Activated CD8-positive, alpha-beta memory T cell treated with anti-CD3 and anti-CD28 coated beads for 4 hours (primary cell): ENCODE data around the gene MAP6.

ENCODE experiments used
- DNase-seq, 2 donors: peaks; one replicate each; pipeline ENCODE4 v3.0.0-alpha.2; 2020; ENCODE audit warnings: low read depth in 2 of 2

The MAP6 gene

DNA sequence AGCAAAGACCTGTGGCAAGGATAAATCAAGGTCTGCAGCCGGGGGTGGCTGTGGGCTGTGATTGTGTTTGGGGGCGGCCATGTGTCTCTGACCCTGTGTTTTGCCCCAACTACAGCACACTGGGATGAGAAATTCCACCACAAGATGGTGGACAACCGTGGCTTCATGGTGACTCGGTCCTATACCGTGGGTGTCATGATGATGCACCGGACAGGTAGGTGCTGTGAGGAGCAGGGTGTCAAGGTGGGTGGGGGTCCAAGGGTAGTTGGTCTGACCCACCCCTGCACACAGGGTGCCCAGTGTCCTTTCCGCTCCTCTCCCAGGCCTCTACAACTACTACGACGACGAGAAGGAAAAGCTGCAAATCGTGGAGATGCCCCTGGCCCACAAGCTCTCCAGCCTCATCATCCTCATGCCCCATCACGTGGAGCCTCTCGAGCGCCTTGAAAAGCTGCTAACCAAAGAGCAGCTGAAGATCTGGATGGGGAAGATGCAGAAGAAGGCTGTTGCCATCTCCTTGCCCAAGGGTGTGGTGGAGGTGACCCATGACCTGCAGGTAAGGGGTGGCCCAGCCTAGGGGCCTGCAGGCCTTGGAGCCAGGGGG, 100.1 kb downstream of the MAP6 start:
- DNase-seq, result no peak

DNA sequence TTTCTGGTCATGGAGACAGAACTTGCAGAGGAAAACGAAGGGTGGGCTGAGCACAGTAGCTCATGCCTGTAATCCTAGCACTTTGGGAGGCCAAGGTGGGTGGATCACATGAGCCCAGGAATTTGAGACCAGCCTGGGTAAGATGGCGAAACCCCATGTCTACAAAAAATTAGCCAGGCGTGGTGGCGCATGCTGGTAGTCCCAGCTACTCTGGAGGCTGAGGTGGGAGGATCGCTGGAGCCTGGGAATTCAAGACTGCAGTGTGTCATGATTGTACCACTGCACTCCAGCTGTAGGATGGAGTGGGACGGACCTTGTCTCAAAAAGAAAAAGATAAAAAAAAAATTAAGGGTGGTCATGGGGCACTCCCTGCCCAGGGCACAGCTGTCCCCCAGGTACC, 100.9 kb downstream of the MAP6 start:
- no peak for DNase-seq

DNA sequence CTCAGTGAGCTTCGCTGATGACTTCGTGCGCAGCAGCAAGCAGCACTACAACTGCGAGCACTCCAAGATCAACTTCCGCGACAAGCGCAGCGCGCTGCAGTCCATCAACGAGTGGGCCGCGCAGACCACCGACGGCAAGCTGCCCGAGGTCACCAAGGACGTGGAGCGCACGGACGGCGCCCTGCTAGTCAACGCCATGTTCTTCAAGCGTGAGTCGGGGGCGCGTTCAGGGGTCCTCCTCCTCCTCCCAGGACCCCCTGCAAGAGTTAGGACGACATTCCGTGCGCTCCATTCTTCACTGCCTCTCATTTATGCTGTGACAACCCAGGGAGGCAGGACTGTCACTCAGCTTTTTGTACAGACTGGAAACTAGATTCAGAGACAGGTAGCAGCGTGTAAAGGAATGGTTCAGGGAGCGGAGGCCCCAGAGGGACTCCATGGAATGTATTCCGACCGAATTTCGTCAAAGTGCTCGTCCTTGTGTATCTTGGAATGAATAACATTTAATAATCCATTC, 102.0 kb downstream of the MAP6 start:
- DNase-seq, result no peak

DNA sequence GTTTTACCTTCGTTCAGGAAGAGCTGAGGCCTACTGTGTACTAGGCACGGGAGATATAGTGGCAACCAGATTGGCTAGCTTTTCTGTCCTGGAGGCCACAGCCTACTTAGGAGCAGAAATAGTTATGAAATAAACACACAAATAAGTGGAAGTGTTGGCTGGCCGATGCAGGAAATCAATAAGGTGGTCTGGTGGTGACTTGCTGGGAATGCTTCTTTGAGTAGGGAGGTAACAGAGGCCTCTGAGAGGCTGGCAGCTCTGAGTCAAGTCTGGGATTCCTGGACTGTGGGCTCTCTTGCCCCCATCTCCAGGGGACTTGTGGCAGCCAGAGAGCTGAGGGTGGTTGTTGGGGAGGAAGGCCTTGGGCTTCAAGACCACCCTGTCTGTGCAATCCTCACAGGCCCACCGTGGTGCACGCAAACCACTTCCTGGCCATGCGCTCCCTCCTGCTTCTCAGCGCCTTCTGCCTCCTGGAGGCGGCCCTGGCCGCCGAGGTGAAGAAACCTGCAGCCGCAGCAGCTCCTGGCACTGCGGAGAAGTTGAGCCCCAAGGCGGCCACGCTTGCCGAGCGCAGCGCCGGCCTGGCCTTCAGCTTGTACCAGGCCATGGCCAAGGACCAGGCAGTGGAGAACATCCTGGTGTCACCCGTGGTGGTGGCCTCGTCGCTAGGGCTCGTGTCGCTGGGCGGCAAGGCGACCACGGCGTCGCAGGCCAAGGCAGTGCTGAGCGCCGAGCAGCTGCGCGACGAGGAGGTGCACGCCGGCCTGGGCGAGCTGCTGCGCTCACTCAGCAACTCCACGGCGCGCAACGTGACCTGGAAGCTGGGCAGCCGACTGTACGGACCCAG, 102.7 kb downstream of the MAP6 start:
- DNase-seq, result no peak

DNA sequence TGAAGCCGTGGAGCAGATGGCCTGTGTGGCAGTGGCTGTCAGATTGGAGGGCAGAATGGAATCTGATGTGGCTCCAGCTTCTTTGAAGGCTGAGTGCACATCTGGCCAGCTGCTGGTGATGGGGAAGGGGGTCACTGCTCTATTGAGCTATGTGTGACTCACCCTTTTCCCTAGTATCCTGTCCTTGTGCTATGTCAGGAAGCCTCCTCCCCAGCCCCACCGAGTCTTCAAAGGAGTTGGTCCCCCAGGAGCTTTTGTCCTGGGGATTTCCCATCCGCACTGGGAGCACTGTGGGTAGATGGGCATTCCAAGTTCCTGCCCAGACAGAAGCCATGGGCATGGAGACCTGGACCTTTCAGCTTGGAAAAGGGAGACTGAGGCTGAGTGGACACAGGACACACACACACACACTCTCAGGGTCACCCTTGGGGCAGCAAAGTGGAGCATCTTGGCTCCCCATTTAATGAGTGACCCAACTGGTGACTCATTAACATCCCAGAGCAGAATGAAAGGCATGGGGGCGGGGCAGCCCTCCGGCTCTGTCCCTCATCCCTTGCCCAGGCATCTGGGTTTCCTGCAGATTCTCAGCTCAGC, 103.5 kb downstream of the MAP6 start:
- DNase-seq, result no peak

DNA sequence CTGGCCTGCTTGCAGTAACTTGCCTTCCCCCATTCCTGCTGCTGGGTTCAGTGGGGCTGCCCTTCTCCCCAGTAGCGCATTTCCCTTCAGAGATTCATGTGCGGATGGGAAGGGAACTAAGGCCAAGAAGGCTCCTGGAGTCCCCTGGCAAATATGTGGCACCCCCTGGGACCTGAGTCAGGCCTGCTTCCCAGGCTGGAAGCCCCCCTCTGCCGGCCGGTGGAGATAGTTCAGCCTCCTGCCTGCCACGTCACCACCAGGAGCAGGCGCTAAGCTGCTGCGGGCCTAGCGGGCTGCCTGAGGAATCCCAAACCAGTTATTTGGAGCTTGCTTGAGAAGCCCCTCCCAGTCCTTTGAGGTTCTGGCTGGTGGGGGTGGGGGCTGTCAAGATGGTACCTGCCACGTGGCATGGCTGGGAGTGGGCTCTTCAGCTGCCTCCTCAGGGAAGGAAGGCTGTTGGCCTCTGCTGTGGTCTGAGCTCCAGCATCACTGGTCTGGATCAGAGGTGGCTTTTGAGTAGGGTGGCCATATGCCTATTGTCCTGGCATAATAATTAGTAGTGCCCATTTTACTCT, 104.8 kb downstream of the MAP6 start:
- DNase-seq, result no peak

DNA sequence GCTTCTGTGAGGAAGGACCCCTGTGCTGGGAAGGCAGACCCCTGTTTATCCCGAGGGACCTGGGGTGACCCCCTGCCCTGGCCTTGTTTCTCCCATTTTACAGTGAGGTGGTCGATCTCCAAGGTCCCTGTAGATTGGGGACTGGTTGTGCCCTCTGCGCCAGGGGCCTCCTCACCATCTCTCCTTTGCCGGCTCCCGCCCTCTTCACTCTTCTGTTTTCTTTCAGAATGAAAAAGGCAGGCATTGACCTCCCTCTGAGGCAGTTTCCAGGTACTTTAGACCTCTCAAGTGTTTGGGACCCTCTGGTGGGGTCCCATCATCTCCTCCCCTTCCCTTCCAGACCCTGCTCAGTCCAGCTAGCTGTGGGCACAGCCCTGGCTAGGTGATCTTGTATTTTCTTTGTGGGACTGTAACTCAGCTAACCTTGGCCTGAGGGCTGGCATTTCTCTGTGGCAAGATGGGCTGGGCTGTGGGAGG, 105.3 kb downstream of the MAP6 start:
- no peak for DNase-seq

DNA sequence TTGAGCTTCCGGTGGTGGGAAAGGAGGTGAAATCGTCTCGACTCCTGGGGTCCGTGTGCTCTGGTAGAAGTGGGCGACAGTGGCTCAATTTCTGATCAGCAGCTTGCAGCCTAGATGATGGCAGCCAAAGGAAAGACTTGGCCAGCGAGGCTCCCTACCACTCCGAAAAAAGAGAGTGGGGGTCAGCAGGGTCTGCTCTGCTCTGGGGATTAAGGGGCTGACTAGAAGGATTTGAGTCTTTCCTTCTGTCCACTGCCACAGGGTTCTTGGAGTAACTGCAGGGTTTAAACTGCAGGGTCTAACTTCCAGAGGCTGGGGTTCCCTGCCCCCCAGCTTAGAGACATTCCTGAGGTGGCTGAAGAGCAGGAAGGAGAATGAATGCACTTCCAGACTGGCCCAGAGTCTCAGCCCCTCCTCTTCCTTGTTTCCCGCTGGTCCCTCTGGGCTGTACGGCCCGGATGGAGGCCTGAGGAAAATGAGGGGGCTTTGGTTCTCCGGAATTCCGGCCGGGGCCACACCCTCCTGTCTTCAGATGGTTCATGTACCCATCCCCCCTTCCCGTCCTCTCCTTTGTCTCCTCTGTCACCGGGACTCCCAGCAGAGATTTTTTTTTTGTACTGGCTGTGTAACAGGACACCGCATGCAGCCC, 105.9 kb downstream of the MAP6 start:
- no peak for DNase-seq

DNA sequence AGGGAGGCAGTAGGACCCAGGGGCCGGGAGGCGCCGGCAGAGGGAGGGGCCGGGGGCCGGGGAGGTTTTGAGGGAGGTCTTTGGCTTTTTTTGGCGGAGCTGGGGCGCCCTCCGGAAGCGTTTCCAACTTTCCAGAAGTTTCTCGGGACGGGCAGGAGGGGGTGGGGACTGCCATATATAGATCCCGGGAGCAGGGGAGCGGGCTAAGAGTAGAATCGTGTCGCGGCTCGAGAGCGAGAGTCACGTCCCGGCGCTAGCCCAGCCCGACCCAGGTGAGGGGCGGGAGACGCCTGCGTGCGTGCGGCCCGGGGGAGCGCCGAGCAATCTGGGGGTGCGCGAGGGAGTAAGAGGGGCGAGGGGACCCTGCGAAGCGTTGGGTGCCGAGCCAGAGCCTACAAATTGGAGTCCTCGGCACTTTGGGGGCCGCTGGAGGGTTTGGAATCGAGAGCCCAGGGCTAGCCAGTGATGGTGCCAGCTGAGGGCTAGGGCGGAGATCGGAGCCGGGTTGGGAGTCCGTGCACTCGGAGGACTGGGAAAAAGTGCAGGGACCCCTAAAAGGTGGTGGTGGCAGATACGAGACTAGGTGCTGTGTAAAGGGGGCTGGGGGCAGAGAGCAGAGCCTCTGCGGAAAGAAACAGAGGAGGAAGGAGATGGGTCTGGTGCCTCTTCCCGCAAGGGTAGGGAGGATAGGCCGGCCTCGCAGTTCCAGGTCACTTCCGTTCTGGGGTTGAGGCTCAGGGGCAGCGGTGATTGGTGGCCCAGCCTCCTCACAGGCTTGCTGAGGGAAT, 106.6 kb downstream of the MAP6 start, which contains the start of gene SERPINH1:
TSS of gene SERPINH1 (plus strand) at position 206 of the 788 bp plus-strand sequence. CDS start 4,097 bp downstream, outside the sequence.
- DNase-seq, result peak; percentile 14 to 33

DNA sequence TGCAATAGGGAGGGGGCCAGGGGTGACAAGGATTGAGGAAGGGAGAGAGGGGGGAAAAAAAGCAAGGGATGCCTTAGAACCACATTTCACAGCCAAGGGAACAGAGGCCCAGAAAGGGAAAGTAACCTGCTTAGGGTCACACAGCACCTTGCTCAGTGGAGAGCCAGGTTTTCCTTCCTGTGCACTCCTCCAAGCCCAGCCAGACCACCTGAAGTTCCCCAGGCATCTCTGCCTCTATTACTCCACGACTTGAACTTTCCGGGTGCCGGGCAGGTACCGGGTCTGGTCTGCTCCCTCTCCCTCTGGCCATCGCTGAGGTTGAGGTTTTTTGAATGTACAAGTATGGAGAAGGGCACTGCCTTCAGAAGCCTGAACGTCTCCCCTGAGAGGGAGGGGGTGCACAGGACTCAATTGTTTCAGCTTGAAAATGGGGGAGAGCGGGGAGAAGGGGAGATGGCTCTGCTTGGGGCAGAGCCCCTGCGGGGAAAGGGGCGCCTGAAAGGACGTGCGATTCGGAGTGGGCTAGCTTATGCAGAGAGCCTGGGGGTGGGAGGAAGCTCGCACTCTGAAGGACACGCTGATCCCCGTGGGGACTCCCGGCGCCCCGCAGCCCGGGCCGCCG, 107.3 kb downstream of the MAP6 start:
- DNase-seq, result no peak

DNA sequence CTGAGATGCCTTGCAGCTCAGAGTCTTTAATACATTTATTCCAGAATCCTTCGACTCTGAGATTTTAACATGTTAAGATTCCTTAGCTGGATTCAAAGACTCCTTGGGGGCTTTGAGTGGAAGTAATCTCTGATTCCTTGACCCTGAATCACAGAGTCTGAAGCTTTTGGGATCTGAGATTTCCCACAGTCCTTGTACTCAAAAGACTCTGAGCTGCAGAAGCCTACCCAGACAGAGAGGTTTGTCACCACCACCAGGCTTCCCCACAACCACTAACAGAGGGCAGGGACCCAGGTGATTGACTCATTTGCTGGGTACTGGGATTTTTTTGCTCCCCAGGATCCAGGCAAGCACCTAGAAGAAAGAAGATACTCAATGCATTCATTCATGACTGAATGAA, 108.2 kb downstream of the MAP6 start:
- DNase-seq, result no peak

DNA sequence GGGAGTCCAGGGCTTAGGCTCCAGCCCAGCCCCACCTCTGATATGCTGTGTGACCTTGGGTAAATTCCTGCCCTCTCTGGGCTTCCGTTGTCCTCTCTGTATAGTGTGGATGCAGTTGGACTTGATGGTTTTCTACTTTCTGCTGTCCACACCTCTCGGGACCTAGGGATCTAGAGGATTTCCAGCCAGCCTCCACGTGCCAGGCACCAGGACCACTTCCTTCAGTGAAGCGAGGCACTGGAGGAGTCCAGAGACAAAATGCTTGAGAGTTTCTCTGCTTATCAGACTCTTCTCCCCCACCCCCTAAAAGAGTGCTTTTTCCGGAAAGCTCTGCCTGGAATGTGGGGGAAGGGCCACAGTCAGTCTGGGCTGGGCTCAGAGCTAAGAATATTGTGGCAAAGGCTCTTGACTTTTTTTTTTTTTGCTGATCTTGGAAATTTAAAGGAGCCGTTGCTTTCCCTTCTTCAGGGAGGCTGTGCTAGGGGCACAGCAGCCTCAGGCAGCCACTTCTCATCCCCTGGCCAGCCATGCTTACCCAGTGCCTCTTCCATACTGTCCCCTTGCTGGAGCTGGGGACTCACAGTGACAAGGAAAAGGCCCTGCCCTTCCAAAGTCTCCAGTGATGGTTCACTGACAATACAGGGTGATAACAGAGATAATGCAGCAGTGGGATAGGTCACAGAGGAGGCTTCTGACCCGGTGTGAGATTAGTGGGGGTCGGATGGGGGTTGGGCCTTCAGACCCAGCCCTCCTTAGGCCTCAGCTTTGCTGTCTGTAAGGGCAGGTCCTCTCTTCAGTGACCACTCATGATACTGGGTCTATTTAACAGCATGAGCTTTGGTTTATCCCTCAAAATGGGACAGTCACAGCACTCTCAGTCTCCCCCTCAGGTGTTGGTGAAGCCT, 109.6 kb downstream of the MAP6 start:
- no peak for DNase-seq

DNA sequence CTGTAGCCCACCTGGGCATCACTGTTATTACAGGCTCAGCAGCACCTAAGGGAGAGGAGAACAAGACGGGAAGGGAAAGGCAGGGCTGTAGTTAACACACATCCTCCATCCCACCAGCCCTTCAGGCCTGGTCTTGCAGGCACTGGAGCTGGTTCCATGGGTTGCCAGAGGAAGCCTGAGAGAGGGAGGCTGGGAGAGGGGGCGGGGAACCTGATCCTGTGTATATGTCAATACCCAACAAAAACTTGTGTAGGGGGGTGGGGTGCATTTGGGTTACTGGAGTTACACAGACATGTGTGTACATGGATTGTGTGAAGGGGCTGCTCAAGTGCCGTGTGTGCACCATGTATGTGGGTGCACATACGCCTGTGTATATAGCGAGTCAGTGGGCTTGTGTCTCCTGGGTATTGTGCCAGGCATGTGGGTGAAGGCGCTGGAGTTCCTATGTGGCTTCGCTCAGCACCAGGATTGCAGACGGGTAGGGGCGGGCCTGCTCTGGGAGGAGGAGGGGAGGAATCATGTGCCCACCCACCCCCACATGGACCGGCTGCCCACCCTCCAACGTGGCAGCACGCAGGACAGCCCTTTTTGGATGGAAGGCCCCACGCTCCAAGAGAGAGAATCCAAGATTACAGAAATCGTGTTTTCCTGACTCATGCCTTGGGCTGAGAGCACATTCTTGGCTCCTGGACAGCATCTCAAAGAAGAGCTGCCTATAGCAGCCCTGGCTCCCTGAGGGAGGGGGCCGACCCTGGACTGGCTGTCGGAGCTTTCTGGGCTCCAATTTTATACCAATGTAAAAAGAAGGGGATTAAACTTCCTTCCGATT, 111.0 kb downstream of the MAP6 start:
- no peak for DNase-seq

DNA sequence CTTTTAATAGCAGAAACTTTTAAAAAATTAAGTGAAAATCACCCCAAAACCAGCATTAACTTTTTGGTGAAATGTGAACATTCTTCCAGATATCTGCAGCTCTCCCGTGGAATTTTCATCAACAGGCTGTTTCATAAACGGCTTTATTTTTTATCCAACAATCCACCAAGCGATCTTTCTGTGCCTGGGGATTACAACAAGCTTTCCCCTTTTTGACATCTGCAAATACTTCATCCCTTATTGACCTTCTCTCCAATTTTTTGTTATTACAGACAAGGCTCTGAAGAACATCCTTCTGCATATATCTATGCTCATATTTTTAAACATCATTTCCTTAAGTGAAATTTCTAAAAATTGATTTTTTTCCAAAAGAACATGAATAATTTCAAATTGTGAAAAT, 112.6 kb downstream of the MAP6 start:
- no peak for DNase-seq

DNA sequence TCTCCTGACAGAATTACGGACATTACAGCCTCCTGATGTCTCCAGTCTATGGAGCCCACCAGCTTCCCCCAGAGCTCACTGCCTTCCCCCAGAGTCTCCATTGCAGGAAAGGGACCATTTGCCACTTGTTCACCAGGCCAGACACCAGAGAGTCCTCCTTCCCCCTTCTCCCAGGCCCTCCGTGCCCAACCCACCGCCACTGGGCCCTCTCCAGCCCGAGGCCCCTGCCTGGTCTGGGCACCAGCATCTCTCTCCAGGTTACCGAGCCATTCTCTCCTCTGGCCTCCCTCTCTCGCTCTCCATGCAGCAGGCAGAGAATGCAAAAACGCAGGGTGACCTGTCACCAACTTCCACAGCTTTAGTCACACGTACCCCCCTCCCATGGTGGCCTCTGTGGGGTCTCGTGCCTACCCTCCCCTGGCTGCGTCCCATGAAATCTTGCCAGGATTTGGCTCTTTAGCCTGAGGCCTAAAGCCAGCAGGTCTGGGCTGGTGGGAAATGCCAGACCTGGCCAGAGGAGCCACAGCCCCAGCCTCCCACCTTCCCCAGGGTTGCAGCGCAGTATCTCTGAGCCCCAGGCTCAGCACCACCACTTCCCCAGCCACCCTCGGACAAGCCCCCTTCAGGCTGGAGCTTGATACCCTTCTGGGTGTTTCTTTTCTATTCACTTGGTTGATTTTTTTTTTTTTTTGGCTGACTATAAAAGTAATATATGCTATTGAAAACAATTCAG, 113.6 kb downstream of the MAP6 start:
- DNase-seq, result no peak

DNA sequence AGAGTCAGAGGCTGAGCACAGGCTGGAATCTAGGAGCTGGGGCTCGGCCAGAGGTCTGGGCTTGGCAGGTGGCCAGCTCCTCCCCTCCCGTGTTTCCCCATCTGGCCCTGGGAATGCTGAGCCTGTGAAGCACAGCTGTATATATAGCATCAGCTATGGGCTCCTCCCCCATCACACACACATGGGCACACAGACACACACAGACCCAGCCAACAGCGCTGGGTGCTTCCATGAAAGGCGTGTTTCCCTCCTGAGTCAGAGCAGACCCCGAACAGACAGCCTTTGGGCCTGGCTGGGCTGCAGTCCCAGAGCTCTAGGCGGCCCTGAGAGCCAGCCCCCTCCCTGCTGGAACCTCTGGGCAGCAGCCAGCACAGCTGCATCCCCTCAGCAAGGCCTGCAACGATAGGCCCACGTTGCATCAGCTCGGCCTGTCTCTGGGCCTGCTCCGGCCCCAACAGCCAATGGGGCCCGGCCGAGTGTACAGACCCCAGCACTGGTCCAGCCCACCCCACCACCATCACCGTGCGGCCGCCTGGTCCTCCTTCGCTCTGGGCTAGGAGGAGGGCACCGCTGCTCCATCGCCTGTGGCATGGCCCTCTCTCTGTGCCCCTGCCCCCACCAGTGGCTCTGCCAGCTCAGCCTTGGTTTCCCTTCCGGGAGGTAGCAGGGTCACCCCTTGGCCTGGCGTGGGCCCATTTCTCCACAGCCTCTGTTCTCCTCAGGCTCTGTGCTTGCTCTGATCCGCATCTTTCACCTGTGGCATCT, 114.4 kb downstream of the MAP6 start:
- DNase-seq, result no peak

DNA sequence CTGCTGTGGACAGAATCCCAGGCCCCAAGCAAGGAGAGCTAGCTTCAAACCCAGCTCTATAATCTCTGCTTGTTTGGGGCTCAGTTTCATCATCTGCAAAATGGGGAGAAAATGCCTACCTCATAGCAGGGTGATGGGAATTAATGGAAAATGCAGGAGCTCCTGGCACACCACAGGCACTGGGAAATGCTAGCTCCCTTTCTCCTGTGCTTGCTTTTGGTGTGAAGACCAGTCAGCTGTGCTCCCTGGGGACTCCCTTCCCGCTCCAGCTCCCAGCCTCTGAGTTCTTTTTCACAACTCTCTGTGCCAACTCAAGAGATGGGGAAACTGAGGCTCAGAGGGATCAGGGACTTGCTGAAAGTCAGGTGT, 115.0 kb downstream of the MAP6 start:
- no peak for DNase-seq
